HCT116 (cell line): ENCODE measurements around the gene CELF1. TPM values are rescaled to one million over a fixed set of nuclear protein-coding genes. Genes with fewer than 3 reads are reported as not detected.

ENCODE experiments used
- ATAC-seq: fragments of 200-7000 bp; cut with Tn5 transposase; 2 replicates; pipeline ENCODE4 v1.9.1; 2020; ENCODE audit warnings: mild to moderate bottlenecking, moderate library complexity
- BruUV-seq: library from RNA; stranded (reverse); fragments of 400-500 nt; replicated peaks from 2 replicates; lab custom pipeline; 2021; lab: Mats Ljungman, UMichigan
- CTCF ChIA-PET: fragments of 300-600 bp; sonication (Branson Sonifier 250); formaldehyde crosslinking; loops from one replicate; lab custom pipeline; 2021; ENCODE audit warnings: antibody characterized with exemption; lab: Charles Lee
- POLR2A ChIA-PET: fragments of 300-600, 350-600 bp; sonication (Branson Sonifier 250); formaldehyde crosslinking; loops from one replicate; lab custom pipeline; 2021; ENCODE audit warnings: antibody characterized with exemption; lab: Charles Lee
- RAD21 ChIA-PET, 2 experiments: fragments of 300-600 bp; sonication (Branson Sonifier 250); formaldehyde crosslinking; loops; one replicate each; lab custom pipeline; 2023; ENCODE audit warnings: low total read pairs in 2 of 2; ENCODE audit not compliant: uncharacterized antibody in 2 of 2, unreplicated experiment in 2 of 2, low non-redundant PET in 1 of 2; lab: Charles Lee
- DNase-seq: peaks from one replicate; pipeline ENCODE4 v3.0.0-alpha.2; 2010; ENCODE audit warnings: low read depth, low spot score
- H2AFZ ChIP-seq: fragments of 200-600 bp; shearing (Covaris generic), sonication (generic); 2 replicates; pipeline ENCODE4 v1.6.1; 2017; ENCODE audit warnings: low read depth, mixed run types, mixed read lengths, antibody characterized with exemption, low read length; ENCODE audit not compliant: poor library complexity, severe bottlenecking
- H3K27ac ChIP-seq: 2 replicates; pipeline ENCODE4 v1.5.1; 2012; ENCODE audit warnings: low read depth, low read length
- H3K27me3 ChIP-seq: fragments of 200-600 bp; sonication (generic); 2 replicates; pipeline ENCODE4 v1.6.1; 2016; ENCODE audit warnings: mixed run types, low read length, mixed read lengths; ENCODE audit not compliant: insufficient read depth
- H3K36me3 ChIP-seq, 2 experiments: fragments of 200-500 bp in 1 of 2; fragments of 200-600 bp in 1 of 2; sonication (Bioruptor generic) in 1 of 2; sonication (generic) in 1 of 2; 2 replicates each; pipeline versions ENCODE4 v1.5.1 to v1.6.1; 2014 to 2016; ENCODE audit warnings: low read length in 2 of 2, inconsistent platforms in 1 of 2, mixed read lengths in 1 of 2, mixed run types in 1 of 2; ENCODE audit not compliant: insufficient read depth in 2 of 2, control insufficient read depth in 1 of 2
- H3K4me1 ChIP-seq, 2 experiments: fragments of 200-600 bp in 1 of 2; sonication (generic) in 1 of 2; 2 replicates each; pipeline versions ENCODE4 v1.5.1 to v1.6.1; 2012 to 2017; ENCODE audit warnings: low read length in 2 of 2, inconsistent platforms in 1 of 2, mild to moderate bottlenecking in 1 of 2, mixed read lengths in 1 of 2, mixed run types in 1 of 2, moderate library complexity in 1 of 2; ENCODE audit not compliant: insufficient read depth in 2 of 2, control insufficient read depth in 1 of 2
- H3K4me2 ChIP-seq: fragments of 200-600 bp; sonication (generic); 2 replicates; pipeline ENCODE4 v1.6.1; 2017; ENCODE audit warnings: mixed run types, low read length, mixed read lengths
- H3K4me3 ChIP-seq, 2 experiments: fragments of 200-600 bp in 1 of 2; sonication (generic) in 1 of 2; replicated peaks in 1 of 2; 2 replicates each; pipeline ENCODE4 v1.5.1; 2011 to 2016; ENCODE audit warnings: low read length in 2 of 2, control low read depth in 1 of 2, low read depth in 1 of 2, mild to moderate bottlenecking in 1 of 2, mixed read lengths in 1 of 2, mixed run types in 1 of 2
- H3K79me2 ChIP-seq: fragments of 200-600 bp; sonication (generic); 2 replicates; pipeline ENCODE4 v1.6.1; 2017; ENCODE audit warnings: mild to moderate bottlenecking, mixed run types, low read length, moderate library complexity, mixed read lengths; ENCODE audit not compliant: insufficient read depth
- H3K9ac ChIP-seq: fragments of 200-600 bp; sonication (generic); 2 replicates; pipeline ENCODE4 v1.6.1; 2016; ENCODE audit warnings: low read length, mixed read lengths
- H3K9me2 ChIP-seq: fragments of 200-600 bp; sonication (generic), shearing (Covaris generic); 2 replicates; pipeline ENCODE4 v1.6.1; 2017; ENCODE audit warnings: mixed run types, mild to moderate bottlenecking, moderate library complexity; ENCODE audit not compliant: insufficient read depth
- H3K9me3 ChIP-seq, 2 experiments: fragments of 200-500 bp in 1 of 2; fragments of 200-600 bp in 1 of 2; sonication (Bioruptor generic) in 1 of 2; sonication (generic) in 1 of 2; 2 replicates each; pipeline ENCODE4 v1.6.1; 2014 to 2017; ENCODE audit warnings: low read length in 2 of 2, mixed read lengths in 2 of 2, inconsistent platforms in 1 of 2, low read depth in 1 of 2, mild to moderate bottlenecking in 1 of 2, mixed run types in 1 of 2, moderate library complexity in 1 of 2; ENCODE audit not compliant: control insufficient read depth in 1 of 2, insufficient read depth in 1 of 2
- H4K20me1 ChIP-seq: fragments of 200-600 bp; sonication (generic), shearing (Covaris generic); 2 replicates; pipeline ENCODE4 v1.6.1; 2017; ENCODE audit warnings: mixed run types, mild to moderate bottlenecking, moderate library complexity; ENCODE audit not compliant: insufficient read depth
- CBX3 ChIP-seq: IDR thresholded peaks from 2 replicates; pipeline ENCODE4 v1.6.1; 2012; ENCODE audit warnings: low read depth
- CEBPB ChIP-seq: IDR thresholded peaks from 2 replicates; pipeline ENCODE4 v1.6.1; 2012; ENCODE audit warnings: low read depth
- EZH2 ChIP-seq: fragments of 200-600 bp; sonication (generic); IDR thresholded peaks from 2 replicates; pipeline ENCODE4 v1.6.1; 2017; ENCODE audit warnings: antibody characterized with exemption, mixed run types
- FOSL1 ChIP-seq: IDR thresholded peaks from 2 replicates; pipeline ENCODE4 v1.6.1; 2012; ENCODE audit warnings: low read depth
- JUND ChIP-seq: IDR thresholded peaks from 2 replicates; pipeline ENCODE4 v1.6.1; 2012
- POLR2A ChIP-seq: IDR thresholded peaks from 2 replicates; pipeline ENCODE4 v1.7.0; 2011; ENCODE audit warnings: borderline replicate concordance; ENCODE audit not compliant: insufficient read depth, insufficient read length; ENCODE audit errors: extremely low read depth
- POLR2AphosphoS5 ChIP-seq: IDR thresholded peaks from 2 replicates; pipeline ENCODE4 v1.6.1; 2011; ENCODE audit warnings: mild to moderate bottlenecking, low read depth, low read length, moderate library complexity
- SP1 ChIP-seq: IDR thresholded peaks from 2 replicates; pipeline ENCODE4 v1.6.1; 2012; ENCODE audit warnings: low read depth
- SRF ChIP-seq: IDR thresholded peaks from 2 replicates; pipeline ENCODE4 v1.6.1; 2012; ENCODE audit warnings: low read depth
- TCF7L2 ChIP-seq: IDR thresholded peaks from 2 replicates; pipeline ENCODE4 v1.7.0; 2011; ENCODE audit warnings: borderline replicate concordance, inconsistent platforms; ENCODE audit not compliant: insufficient read depth, insufficient read length; ENCODE audit errors: extremely low read depth
- YY1 ChIP-seq: IDR thresholded peaks from 2 replicates; pipeline ENCODE4 v1.6.1; 2011; ENCODE audit warnings: low read length, low read depth, moderate library complexity, mild to moderate bottlenecking; ENCODE audit not compliant: insufficient replicate concordance; ENCODE audit errors: extremely low read depth
- ZFX ChIP-seq: fragments of 450-650 bp; IDR thresholded peaks from 2 replicates; pipeline ENCODE4 v1.6.1; 2017
- ZNF274 ChIP-seq: fragments of 200-500 bp; sonication (Bioruptor generic); IDR thresholded peaks from 2 replicates; pipeline ENCODE4 v1.6.1; 2014; ENCODE audit warnings: mild to moderate bottlenecking, low read depth, low read length, inconsistent platforms
- intact Hi-C: fragments of 100-400 bp; cut with micrococcal nuclease; formaldehyde crosslinking; loops from 2 replicates; pipeline ENCODE4 v1.10.0; 2022
- total RNA-seq: library from RNA; stranded (reverse); gene quantifications from one replicate; pipeline ENCODE4 v1.2.1, GENCODE V29; 2021; ENCODE audit not compliant: unreplicated experiment
- TF ChIP-seq, protein P1 (sequence below): IDR thresholded peaks from 2 replicates; pipeline ENCODE4 v1.6.1; 2012; ENCODE audit warnings: low read depth
- TF ChIP-seq, protein P2 (sequence below): IDR thresholded peaks from 2 replicates; pipeline ENCODE4 v1.6.1; 2012
- TF ChIP-seq, protein P3 (sequence below): IDR thresholded peaks from 2 replicates; pipeline ENCODE4 v1.6.1; 2012
- TF ChIP-seq, protein P4 (sequence below): IDR thresholded peaks from 2 replicates; pipeline ENCODE4 v1.6.1; 2011; ENCODE audit warnings: mild to moderate bottlenecking, low read length, moderate library complexity; ENCODE audit not compliant: insufficient replicate concordance; ENCODE audit errors: extremely low read depth

CELF1 gene
- total RNA-seq, 1 experiment from 2014 or later: 133 TPM

DNA sequence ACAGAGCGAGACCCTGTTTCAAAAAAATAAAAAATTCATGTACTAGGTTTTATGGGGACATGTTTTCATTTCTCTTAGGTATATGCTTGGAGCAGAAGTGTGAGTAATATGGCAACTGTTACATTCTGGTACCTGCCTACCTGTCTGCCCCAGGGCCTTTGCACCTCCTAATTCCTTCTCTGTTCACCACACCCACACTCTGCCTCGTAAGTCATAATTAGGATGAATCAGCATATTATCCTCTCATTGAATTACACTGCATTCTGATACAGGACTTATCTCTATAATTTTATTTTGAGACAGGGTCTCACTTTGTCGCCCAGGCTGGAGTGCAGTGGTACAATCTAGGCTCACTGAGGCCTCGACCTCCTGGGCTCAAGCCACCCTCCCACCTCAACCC is 100.9 kb downstream of the CELF1 start:
- H3K4me1 ChIP-seq: peaks cover 0 to 2% of the 10 kb centered on the region in 2 experiments; a peak in 1 of 4 replicates
- ChIA-PET CTCF (no interaction called here), RAD21 (no interaction called here), POLR2A (no interaction called here)
- H2AFZ ChIP-seq: no peak overlapping the region
- no peaks in the 10 kb centered on the region for H3K9me2 ChIP-seq
- H3K4me2 ChIP-seq: no peak overlapping the region
- H3K9ac ChIP-seq: no peak overlapping the region
- no peaks in the 10 kb centered on the region for H4K20me1 ChIP-seq
- no peak for DNase-seq
- BruUV-seq: no TSS peak
- TF ChIP-seq, protein P1, sequence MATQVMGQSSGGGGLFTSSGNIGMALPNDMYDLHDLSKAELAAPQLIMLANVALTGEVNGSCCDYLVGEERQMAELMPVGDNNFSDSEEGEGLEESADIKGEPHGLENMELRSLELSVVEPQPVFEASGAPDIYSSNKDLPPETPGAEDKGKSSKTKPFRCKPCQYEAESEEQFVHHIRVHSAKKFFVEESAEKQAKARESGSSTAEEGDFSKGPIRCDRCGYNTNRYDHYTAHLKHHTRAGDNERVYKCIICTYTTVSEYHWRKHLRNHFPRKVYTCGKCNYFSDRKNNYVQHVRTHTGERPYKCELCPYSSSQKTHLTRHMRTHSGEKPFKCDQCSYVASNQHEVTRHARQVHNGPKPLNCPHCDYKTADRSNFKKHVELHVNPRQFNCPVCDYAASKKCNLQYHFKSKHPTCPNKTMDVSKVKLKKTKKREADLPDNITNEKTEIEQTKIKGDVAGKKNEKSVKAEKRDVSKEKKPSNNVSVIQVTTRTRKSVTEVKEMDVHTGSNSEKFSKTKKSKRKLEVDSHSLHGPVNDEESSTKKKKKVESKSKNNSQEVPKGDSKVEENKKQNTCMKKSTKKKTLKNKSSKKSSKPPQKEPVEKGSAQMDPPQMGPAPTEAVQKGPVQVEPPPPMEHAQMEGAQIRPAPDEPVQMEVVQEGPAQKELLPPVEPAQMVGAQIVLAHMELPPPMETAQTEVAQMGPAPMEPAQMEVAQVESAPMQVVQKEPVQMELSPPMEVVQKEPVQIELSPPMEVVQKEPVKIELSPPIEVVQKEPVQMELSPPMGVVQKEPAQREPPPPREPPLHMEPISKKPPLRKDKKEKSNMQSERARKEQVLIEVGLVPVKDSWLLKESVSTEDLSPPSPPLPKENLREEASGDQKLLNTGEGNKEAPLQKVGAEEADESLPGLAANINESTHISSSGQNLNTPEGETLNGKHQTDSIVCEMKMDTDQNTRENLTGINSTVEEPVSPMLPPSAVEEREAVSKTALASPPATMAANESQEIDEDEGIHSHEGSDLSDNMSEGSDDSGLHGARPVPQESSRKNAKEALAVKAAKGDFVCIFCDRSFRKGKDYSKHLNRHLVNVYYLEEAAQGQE: no peak
- TF ChIP-seq ZNF274: no peak
- no peak for TF ChIP-seq POLR2AphosphoS5
- H3K36me3 ChIP-seq: no peaks in the 10 kb centered on the region
- H3K79me2 ChIP-seq: no peaks in the 10 kb centered on the region
- intact Hi-C loops: no loop called here
- no peak for ATAC-seq
- no peaks in the 10 kb centered on the region for H3K27me3 ChIP-seq
- no peak overlapping the region for H3K4me3 ChIP-seq
- no peaks in the 10 kb centered on the region for H3K9me3 ChIP-seq
- H3K27ac ChIP-seq: no peak overlapping the region

DNA sequence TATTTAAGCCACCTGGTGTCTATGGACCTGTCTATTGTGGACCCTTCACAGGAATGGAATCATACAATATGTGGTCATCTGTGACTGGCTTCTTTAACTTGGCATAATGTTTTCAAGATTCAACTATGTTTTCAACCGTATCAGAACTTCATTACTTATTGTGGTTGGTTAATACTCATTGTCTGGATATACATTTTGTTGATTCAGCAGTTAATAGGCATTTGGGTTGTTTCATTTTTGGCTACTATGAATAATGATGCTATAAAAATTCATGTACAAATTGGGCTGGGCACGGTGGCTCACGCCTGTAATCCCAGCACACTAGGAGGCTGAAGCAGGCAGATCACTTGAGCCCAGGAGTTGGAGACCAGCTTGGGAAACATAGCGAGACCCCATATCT is 101.5 kb downstream of the CELF1 start:
- RAD21 ChIA-PET: no interaction called here
- Histone ChIP-seq H3K4me1 (peaks cover 0 to 2% of the 10 kb centered on the region in 2 experiments; a peak in 1 of 4 replicates), H3K27me3 (no peaks in the 10 kb centered on the region), H3K9me2 (no peaks in the 10 kb centered on the region), H2AFZ (no peak overlapping the region), H3K4me3 (no peak overlapping the region), H3K9me3 (no peaks in the 10 kb centered on the region), H3K36me3 (no peaks in the 10 kb centered on the region), H3K27ac (no peak overlapping the region), H3K79me2 (no peaks in the 10 kb centered on the region), H4K20me1 (no peaks in the 10 kb centered on the region), H3K9ac (no peak overlapping the region), H3K4me2 (no peak overlapping the region)
- intact Hi-C loops: no loop called here
- CTCF ChIA-PET: no interaction called here
- no TSS peak for BruUV-seq
- POLR2A ChIA-PET: no interaction called here
- ATAC-seq: no peak
- no peak for DNase-seq
- TF ChIP-seq JUND (no peak), ZNF274 (no peak), TCF7L2 (no peak), YY1 (no peak), ZFX (no peak), SRF (no peak), POLR2A (no peak), CEBPB (no peak), FOSL1 (no peak), POLR2AphosphoS5 (no peak), CBX3 (no peak), SP1 (no peak), EZH2 (no peak)
- TF ChIP-seq, protein P2, sequence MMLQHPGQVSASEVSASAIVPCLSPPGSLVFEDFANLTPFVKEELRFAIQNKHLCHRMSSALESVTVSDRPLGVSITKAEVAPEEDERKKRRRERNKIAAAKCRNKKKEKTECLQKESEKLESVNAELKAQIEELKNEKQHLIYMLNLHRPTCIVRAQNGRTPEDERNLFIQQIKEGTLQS: no peak
- TF ChIP-seq, protein P3, sequence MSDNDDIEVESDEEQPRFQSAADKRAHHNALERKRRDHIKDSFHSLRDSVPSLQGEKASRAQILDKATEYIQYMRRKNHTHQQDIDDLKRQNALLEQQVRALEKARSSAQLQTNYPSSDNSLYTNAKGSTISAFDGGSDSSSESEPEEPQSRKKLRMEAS: no peak
- TF ChIP-seq, protein P4, sequence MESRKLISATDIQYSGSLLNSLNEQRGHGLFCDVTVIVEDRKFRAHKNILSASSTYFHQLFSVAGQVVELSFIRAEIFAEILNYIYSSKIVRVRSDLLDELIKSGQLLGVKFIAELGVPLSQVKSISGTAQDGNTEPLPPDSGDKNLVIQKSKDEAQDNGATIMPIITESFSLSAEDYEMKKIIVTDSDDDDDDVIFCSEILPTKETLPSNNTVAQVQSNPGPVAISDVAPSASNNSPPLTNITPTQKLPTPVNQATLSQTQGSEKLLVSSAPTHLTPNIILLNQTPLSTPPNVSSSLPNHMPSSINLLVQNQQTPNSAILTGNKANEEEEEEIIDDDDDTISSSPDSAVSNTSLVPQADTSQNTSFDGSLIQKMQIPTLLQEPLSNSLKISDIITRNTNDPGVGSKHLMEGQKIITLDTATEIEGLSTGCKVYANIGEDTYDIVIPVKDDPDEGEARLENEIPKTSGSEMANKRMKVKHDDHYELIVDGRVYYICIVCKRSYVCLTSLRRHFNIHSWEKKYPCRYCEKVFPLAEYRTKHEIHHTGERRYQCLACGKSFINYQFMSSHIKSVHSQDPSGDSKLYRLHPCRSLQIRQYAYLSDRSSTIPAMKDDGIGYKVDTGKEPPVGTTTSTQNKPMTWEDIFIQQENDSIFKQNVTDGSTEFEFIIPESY: no peak
